Measurements from ENCODE around the gene CLIP4. TPM values are rescaled to one million over a fixed set of nuclear protein-coding genes. Genes with fewer than 3 reads are reported as not detected.

CLIP4 gene
- total and polyA plus RNA-seq, 10 of the 15 experiments (the other 5 are each of a cell fraction or from before 2014, with no cell fraction given) = 5.5 to 34.9 (median 16.8) TPM

GRCh38 chr2:29147963-29148362, 32.7 kb downstream of the CLIP4 start:
- Histone ChIP-seq H3K4me1 (ENCODE audit: control insufficient read depth, insufficient read depth, low read length) (peaks cover 6% of the 10 kb centered on the region; the same call in 1 of the 2 replicates), H3K9ac (ENCODE audit: control insufficient read depth, insufficient read depth, low read length) (no peak overlapping the region), H3K36me3 (ENCODE audit: control insufficient read depth in 2 of 2, insufficient read depth in 2 of 2, low read length in 1 of 2) (peaks cover 4 to 13% of the 10 kb centered on the region in 2 experiments; a peak in 2 of 4 replicates), H3K4me3 (no peak overlapping the region), H3K4me2 (ENCODE audit: control insufficient read depth, insufficient read depth) (no peak overlapping the region), H3K27me3 (replicated peaks in 1 of 2; ENCODE audit: control insufficient read depth in 2 of 2, insufficient read depth in 2 of 2, low read length in 1 of 2) (no peaks in the 10 kb centered on the region), H4K20me1 (ENCODE audit: control insufficient read depth, insufficient read depth) (no peaks in the 10 kb centered on the region), H3K79me2 (ENCODE audit: control insufficient read depth, insufficient read depth, low read length) (no peaks in the 10 kb centered on the region), H3K9me3 (replicated peaks; ENCODE audit: control insufficient read depth, insufficient read depth, low read length) (no peaks in the 10 kb centered on the region), H2AFZ (ENCODE audit: control insufficient read depth, low read depth, low read length) (no peak overlapping the region), H3K27ac (ENCODE audit: control insufficient read depth, insufficient read depth) (no peak overlapping the region)
- intact Hi-C loops (cut with micrococcal nuclease; ENCODE audit: unreplicated experiment) (no loop called here), in situ Hi-C loops (cut with MboI) (no loop called here)
- POLR2A ChIA-PET = no interaction called here
- SMC1A ChIA-PET (ENCODE audit: uncharacterized antibody, unreplicated experiment) = interaction anchor here (0.8 to 1.0 kb wide), 2 partner anchors 28 to 43 kb away, joined by 3 read pairs; no protein-coding TSS in a partner anchor
- CTCF ChIA-PET = no interaction called here
- DNase-seq (ENCODE audit: low read depth, low spot score) (no peak), FAIRE-seq (no peak), ATAC-seq (no peak)
- RAD21 ChIA-PET (ENCODE audit: unreplicated experiment) = interaction anchor here (1.2 kb wide), 1 partner anchor 34 kb away, joined by 3 read pairs; no protein-coding TSS in a partner anchor
- 89% methylated on average over 3 of the region's 3 CpGs for whole genome bisulfite sequencing (ENCODE audit: insufficient coverage, insufficient replicate concordance, low lambda C conversion rate, missing lambda C conversion rate)
- BruUV-seq (replicated peaks) = no TSS peak
- no peak for TF ChIP-seq SMAD1 (IDR thresholded peaks at IDR 0.05; ENCODE audit: low read depth, partially characterized antibody)
- no peak for TF ChIP-seq ETV6 (conservative IDR thresholded peaks at IDR 0.05 in 1 of 2, IDR thresholded peaks at IDR 0.05 in 1 of 2; ENCODE audit: borderline replicate concordance in 1 of 2, low read depth in 1 of 2)
- TF ChIP-seq ZNF687 (IDR thresholded peaks at IDR 0.05) = no peak
- TF ChIP-seq ZZZ3 (IDR thresholded peaks at IDR 0.05; ENCODE audit: control insufficient read depth, insufficient read length, low read depth) = no peak
- TF ChIP-seq SMAD5 (IDR thresholded peaks at IDR 0.05; ENCODE audit: low read depth) = no peak
- no peak for TF ChIP-seq POLR2A (IDR thresholded peaks at IDR 0.05; ENCODE audit: low read depth, low read length)
- no peak for TF ChIP-seq RELA (IDR thresholded peaks at IDR 0.05; ENCODE audit: borderline replicate concordance, partially characterized antibody)
- TF ChIP-seq ESRRA (IDR thresholded peaks at IDR 0.05; ENCODE audit: low read length) = no peak
- no peak for TF ChIP-seq NFYA (IDR thresholded peaks at IDR 0.05; ENCODE audit: borderline replicate concordance, low read depth, low read length)
- TF ChIP-seq IRF4 (IDR thresholded peaks at IDR 0.05; ENCODE audit: low read depth, low read length) = no peak
- TF ChIP-seq ZNF384 (IDR thresholded peaks at IDR 0.05; ENCODE audit: borderline replicate concordance, low read depth, low read length) = no peak
- no peak for TF ChIP-seq EGR1 (IDR thresholded peaks at IDR 0.05; ENCODE audit: borderline replicate concordance in 1 of 2, low read depth in 2 of 2, low read length in 2 of 2)
- no peak for TF ChIP-seq ZBTB4 (CRISPR knock-in tag; IDR thresholded peaks at IDR 0.05)

All from GM12878 (cell line).